K562 (cell line): Measurements from ENCODE around the gene CTTNBP2. TPM values are rescaled to one million over a fixed set of nuclear protein-coding genes. Genes with fewer than 3 reads are reported as not detected.

Experiments
- ARID1B ChIP-seq: fragments of 450-650 bp; IDR thresholded peaks from 2 replicates; pipeline ENCODE4 v1.6.1; 2016; ENCODE audit warnings: antibody characterized with exemption, mild to moderate bottlenecking, inconsistent platforms
- MEF2A ChIP-seq: IDR thresholded peaks from 2 replicates; pipeline ENCODE4 v1.6.1; 2011; ENCODE audit warnings: low read depth, mild to moderate bottlenecking, low read length, moderate library complexity; ENCODE audit not compliant: control insufficient read depth
- MYNN ChIP-seq, 2 experiments: sonication (generic); formaldehyde crosslinking in 1 of 2; IDR thresholded peaks; 2 replicates each; pipeline versions ENCODE4 v1.5.0 to v1.6.1; 2016 to 2020; ENCODE audit warnings: antibody characterized with exemption in 1 of 2, missing genetic modification reagents in 1 of 2
- TAF15 ChIP-seq: fragments of 200-400 bp; formaldehyde crosslinking; IDR thresholded peaks from 2 replicates; pipeline ENCODE4 v1.6.1; 2017; ENCODE audit warnings: mild to moderate bottlenecking, low read depth, low read length, moderate library complexity
- ZFPM2 ChIP-seq: fragments of 250-450 bp; sonication (Bioruptor Pico); IDR thresholded peaks from 2 replicates; pipeline ENCODE4 v1.5.1; 2022; ENCODE audit warnings: mild to moderate bottlenecking
- polyA plus RNA-seq, 8 experiments: library from polyadenylated mRNA; depleted of rRNA in 4 of 8; stranded (reverse) in 5 of 8; unstranded in 3 of 8; fragments of >200 nt; fragmentation: Nextera tagmentation in 2 of 8; fragmentation: Illumina TruSeq in 1 of 8; extraction: Ambion mirVana in 2 of 8; extraction: Trizol in 1 of 8; gene quantifications; 2 replicates each; pipeline versions ENCODE4 v1.2.1 to v1.2.3, GENCODE V29; 2011 to 2014; ENCODE audit warnings: inconsistent platforms in 1 of 8, missing spikeins in 1 of 8
- total RNA-seq, 7 experiments: library from RNA; depleted of rRNA in 6 of 7; stranded (reverse); fragments of >200 nt in 6 of 7; fragmentation: Illumina TruSeq in 2 of 7; extraction: Trizol in 2 of 7; gene quantifications; 2 replicates each; pipeline versions ENCODE4 v1.2.1 to v1.2.3, GENCODE V29; 2011 to 2021; ENCODE audit warnings: low replicate concordance in 1 of 7
- TF ChIP-seq, protein P1 (sequence below): fragments of 250-450 bp; sonication (Bioruptor Pico); IDR thresholded peaks from 2 replicates; pipeline ENCODE4 v1.5.0; 2021; ENCODE audit warnings: mild to moderate bottlenecking, moderate library complexity
- TF ChIP-seq, protein P2 (sequence below), 2 experiments: fragments of 450-650 bp; conservative IDR thresholded peaks; 2 replicates each; pipeline ENCODE4 v1.6.1; 2017; ENCODE audit warnings: mild to moderate bottlenecking in 2 of 2, moderate library complexity in 2 of 2

Gene CTTNBP2
- total and polyA plus RNA-seq, 9 of the 15 experiments (the other 6 are each of a cell fraction or from before 2014, with no cell fraction given): 0.05 TPM; not detected in 8

DNA sequence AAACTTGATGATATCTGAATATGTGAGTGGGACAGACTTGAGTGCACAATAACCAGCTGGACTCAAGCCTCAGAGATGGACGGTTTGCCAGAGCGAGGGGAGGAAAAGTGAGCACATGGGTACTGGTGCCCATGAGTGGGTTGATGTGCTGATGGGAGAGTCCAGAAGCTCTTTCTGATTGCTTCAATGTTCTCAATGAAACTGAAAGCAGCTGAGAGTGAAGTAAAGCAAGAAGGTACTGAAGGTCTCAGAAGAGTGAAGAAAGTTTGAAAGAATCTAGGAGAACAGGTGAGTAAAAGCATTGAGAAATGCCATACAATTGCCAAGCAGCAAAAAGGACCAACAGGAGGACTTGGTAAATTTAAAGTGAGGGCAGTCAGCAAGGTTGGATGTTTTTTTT lies 28.6 kb downstream of the CTTNBP2 start (continued):
- TF ChIP-seq MYNN (IDR thresholded peaks at IDR 0.05): no peak
- TF ChIP-seq MYNN (CRISPR knock-in tag; IDR thresholded peaks at IDR 0.05): no peak
- no peak for TF ChIP-seq ZFPM2 (CRISPR knock-in tag)
- TF ChIP-seq, protein P1, sequence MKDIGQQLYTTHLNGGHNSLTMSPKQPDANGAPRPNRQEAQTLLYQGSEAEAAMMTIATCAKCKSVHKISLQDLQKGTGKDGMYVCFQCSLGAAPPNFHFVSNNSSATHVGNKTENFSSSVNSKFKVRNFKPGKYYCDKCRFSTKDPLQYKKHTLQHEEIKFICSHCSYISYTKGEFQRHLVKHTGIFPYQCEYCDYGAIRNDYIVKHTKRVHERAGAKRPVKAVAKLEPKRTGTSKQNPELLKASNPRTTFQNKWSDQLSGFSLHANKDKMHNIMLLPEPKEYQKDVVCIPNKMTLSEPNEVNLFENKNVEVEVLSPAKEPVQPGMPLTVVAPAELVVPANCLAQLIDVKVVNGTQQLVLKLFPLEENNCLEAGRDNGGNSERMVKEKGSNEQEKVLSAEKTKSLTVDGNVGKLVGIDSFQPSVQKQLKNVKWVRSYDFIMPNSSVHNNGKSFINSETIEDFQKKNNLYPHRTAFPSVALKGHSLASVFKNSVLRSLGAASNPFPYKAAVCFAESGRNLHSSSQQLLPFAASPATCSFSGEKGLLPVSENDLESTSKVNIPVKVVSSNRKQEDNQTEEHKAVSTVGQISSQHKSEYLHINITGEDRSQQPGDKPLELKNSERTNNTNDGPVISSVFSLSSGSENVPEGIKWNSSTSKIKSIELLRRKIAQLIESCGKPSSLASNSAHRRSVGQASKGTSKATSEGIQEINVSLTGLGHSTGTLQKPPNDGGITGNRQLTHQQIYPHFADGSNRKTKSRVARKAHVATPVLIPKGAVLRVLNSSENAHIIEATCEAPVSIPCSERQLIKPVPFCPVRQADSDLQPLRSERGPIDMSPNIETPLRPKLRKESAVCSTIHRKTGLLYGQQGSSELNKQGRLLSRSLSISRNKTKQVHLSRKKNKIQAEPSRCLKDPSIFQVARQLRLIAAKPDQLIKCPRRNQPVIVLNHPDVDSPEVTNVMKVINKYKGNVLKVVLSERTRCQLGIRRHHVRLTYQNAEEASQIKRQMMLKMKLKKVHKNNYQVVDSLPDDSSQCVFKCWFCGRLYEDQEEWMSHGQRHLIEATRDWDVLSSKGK: no peak
- TF ChIP-seq TAF15: no peak
- TF ChIP-seq MEF2A: no peak
- TF ChIP-seq ARID1B: no peak
- TF ChIP-seq, protein P2, sequence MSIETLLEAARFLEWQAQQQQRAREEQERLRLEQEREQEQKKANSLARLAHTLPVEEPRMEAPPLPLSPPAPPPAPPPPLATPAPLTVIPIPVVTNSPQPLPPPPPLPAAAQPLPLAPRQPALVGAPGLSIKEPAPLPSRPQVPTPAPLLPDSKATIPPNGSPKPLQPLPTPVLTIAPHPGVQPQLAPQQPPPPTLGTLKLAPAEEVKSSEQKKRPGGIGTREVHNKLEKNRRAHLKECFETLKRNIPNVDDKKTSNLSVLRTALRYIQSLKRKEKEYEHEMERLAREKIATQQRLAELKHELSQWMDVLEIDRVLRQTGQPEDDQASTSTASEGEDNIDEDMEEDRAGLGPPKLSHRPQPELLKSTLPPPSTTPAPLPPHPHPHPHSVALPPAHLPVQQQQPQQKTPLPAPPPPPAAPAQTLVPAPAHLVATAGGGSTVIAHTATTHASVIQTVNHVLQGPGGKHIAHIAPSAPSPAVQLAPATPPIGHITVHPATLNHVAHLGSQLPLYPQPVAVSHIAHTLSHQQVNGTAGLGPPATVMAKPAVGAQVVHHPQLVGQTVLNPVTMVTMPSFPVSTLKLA (conservative IDR thresholded peaks at IDR 0.05): no peak
